ENCODE data around the gene ATF2.

DNA sequence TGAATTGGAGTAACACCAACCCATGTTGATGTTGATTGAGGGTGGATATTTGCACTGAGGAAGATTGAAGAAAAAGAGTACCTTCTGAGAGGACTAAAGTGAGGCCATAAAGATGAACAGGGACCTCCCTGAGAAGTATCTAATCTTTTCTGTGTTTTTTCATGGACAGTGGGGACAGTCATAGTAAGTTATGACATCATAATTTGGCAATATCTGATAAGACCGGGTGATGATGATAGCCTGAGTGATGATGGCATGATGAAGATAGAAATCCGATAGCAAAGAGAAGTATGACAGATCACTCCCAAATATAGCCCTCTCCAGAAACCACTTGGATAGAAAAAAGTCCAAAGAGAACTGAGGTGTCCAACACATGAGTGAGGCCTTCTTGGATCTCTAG is 15.7 kb upstream of the ATF2 start:
- no peak for TF ChIP-seq EZH2phosphoT487 (IDR thresholded peaks at IDR 0.05; ENCODE audit: low read depth, severe bottlenecking, unreplicated experiment)
- TF ChIP-seq, protein P1, sequence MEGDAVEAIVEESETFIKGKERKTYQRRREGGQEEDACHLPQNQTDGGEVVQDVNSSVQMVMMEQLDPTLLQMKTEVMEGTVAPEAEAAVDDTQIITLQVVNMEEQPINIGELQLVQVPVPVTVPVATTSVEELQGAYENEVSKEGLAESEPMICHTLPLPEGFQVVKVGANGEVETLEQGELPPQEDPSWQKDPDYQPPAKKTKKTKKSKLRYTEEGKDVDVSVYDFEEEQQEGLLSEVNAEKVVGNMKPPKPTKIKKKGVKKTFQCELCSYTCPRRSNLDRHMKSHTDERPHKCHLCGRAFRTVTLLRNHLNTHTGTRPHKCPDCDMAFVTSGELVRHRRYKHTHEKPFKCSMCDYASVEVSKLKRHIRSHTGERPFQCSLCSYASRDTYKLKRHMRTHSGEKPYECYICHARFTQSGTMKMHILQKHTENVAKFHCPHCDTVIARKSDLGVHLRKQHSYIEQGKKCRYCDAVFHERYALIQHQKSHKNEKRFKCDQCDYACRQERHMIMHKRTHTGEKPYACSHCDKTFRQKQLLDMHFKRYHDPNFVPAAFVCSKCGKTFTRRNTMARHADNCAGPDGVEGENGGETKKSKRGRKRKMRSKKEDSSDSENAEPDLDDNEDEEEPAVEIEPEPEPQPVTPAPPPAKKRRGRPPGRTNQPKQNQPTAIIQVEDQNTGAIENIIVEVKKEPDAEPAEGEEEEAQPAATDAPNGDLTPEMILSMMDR (IDR thresholded peaks at IDR 0.05; ENCODE audit: poor library complexity), result no peak
